ENCODE measurements around the gene ZNF30.
A peak's percentile ranks its signal among the peaks of the same experiment; 100 is the strongest.
"Not testable (repeated sequence)": the region's sequence is repeated elsewhere in the genome, so short reads cannot be mapped to it uniquely, and the experiment has no call there.

Gene ZNF30

GRCh38 chr19:34926685-34927375 lies at the start of gene ZNF30:
TSS of gene ZNF30 (plus strand) at chr19:34926903. CDS start at chr19:34929948, 3,045 bp downstream.
- DNase-seq = peak; percentile 94

- DNase-seq = no peak
Measured at GRCh38 chr19:34879563-34879962, 47.1 kb upstream of the ZNF30 start.

- no peak for DNase-seq
Measured at GRCh38 chr19:34880034-34880433, 46.7 kb upstream of the ZNF30 start.

- no peak for DNase-seq
Measured at GRCh38 chr19:34881982-34882381, 44.7 kb upstream of the ZNF30 start.

GRCh38 chr19:34888091-34888490 lies 38.6 kb upstream of the ZNF30 start:
- DNase-seq = no peak

GRCh38 chr19:34900245-34900644 lies 26.5 kb upstream of the ZNF30 start:
- no peak for DNase-seq

- no peak for DNase-seq
Measured at GRCh38 chr19:34904664-34905527, 21.8 kb upstream of the ZNF30 start.

- no peak for DNase-seq
Measured at GRCh38 chr19:34910770-34911169, 15.9 kb upstream of the ZNF30 start.

- DNase-seq = not testable (repeated sequence)
Measured at GRCh38 chr19:34917144-34917543, 9.6 kb upstream of the ZNF30 start.

GRCh38 chr19:34918190-34918589 lies 8.5 kb upstream of the ZNF30 start:
- no peak for DNase-seq

- not testable (repeated sequence) for DNase-seq
Measured at GRCh38 chr19:34920090-34920786, 6.5 kb upstream of the ZNF30 start.

- DNase-seq = no peak
Measured at GRCh38 chr19:34925278-34925855, 1.3 kb upstream of the ZNF30 start.

- DNase-seq = no peak
Measured at GRCh38 chr19:34926361-34926684, 380 bp upstream of the ZNF30 start.

GRCh38 chr19:34932494-34932893 lies 5.8 kb downstream of the ZNF30 start:
- DNase-seq = no peak

GRCh38 chr19:34936184-34936583 lies 9.5 kb downstream of the ZNF30 start:
- DNase-seq = no peak

- no peak for DNase-seq
Measured at GRCh38 chr19:34938886-34939285, 12.2 kb downstream of the ZNF30 start.

- no peak for DNase-seq
Measured at GRCh38 chr19:34943861-34944573, 17.3 kb downstream of the ZNF30 start.

- DNase-seq = no peak
Measured at GRCh38 chr19:34953092-34953491, 26.4 kb downstream of the ZNF30 start.

GRCh38 chr19:34957830-34958751 lies 31.4 kb downstream of the ZNF30 start:
- no peak for DNase-seq

GRCh38 chr19:34959021-34959420 lies 32.3 kb downstream of the ZNF30 start:
- DNase-seq = no peak

GRCh38 chr19:34960103-34960805 lies 33.6 kb downstream of the ZNF30 start:
- DNase-seq = no peak
